ENCODE data around the gene NLRP3.

The NLRP3 gene

GRCh38 chr1:247402120-247402675 lies 13.8 kb upstream of the NLRP3 start:
- no peaks in the 10 kb centered on the region for H3K9me3 ChIP-seq (ENCODE audit: low read depth, low read length)
- H3K27ac ChIP-seq: no peak overlapping the region
- TF ChIP-seq EZH2 (IDR thresholded peaks at IDR 0.05): no peak
- no peak for TF ChIP-seq FOXP2 (optimal IDR thresholded peaks at IDR 0.05; ENCODE audit: control extremely low read depth, extremely low read length, insufficient read depth)
- TF ChIP-seq POLR2AphosphoS5 (IDR thresholded peaks at IDR 0.05; ENCODE audit: borderline replicate concordance, low read depth, low read length): no peak
- DNase-seq (ENCODE audit: low read depth, low spot score): no peak
- H3K9ac ChIP-seq (ENCODE audit: insufficient read length): no peak overlapping the region
- H3K36me3 ChIP-seq (ENCODE audit: insufficient read depth, low read length): no peaks in the 10 kb centered on the region
- H3K4me3 ChIP-seq: no peak overlapping the region

- Histone ChIP-seq H3K36me3 (ENCODE audit: insufficient read depth, low read length) (no peaks in the 10 kb centered on the region), H3K4me3 (no peak overlapping the region), H3K9me3 (ENCODE audit: low read depth, low read length) (no peaks in the 10 kb centered on the region), H3K27ac (no peak overlapping the region), H3K9ac (ENCODE audit: insufficient read length) (no peak overlapping the region)
- no peak for DNase-seq (ENCODE audit: low read depth, low spot score)
- no peak for TF ChIP-seq FOXP2 (optimal IDR thresholded peaks at IDR 0.05; ENCODE audit: control extremely low read depth, extremely low read length, insufficient read depth)
- TF ChIP-seq POLR2AphosphoS5 (IDR thresholded peaks at IDR 0.05; ENCODE audit: borderline replicate concordance, low read depth, low read length): no peak
- TF ChIP-seq EZH2 (IDR thresholded peaks at IDR 0.05): no peak
Measured at GRCh38 chr1:247406014-247406656, 9.8 kb upstream of the NLRP3 start.

GRCh38 chr1:247407180-247407616 lies 8.8 kb upstream of the NLRP3 start:
- DNase-seq (ENCODE audit: low read depth, low spot score): no peak
- Histone ChIP-seq H3K27ac (no peak overlapping the region), H3K9ac (ENCODE audit: insufficient read length) (no peak overlapping the region), H3K36me3 (ENCODE audit: insufficient read depth, low read length) (no peaks in the 10 kb centered on the region), H3K9me3 (ENCODE audit: low read depth, low read length) (no peaks in the 10 kb centered on the region), H3K4me3 (no peak overlapping the region)
- no peak for TF ChIP-seq FOXP2 (optimal IDR thresholded peaks at IDR 0.05; ENCODE audit: control extremely low read depth, extremely low read length, insufficient read depth)

- Histone ChIP-seq H3K9ac (ENCODE audit: insufficient read length) (no peak overlapping the region), H3K9me3 (ENCODE audit: low read depth, low read length) (no peaks in the 10 kb centered on the region), H3K36me3 (ENCODE audit: insufficient read depth, low read length) (no peaks in the 10 kb centered on the region), H3K27ac (no peak overlapping the region), H3K4me3 (no peak overlapping the region)
- TF ChIP-seq FOXP2 (optimal IDR thresholded peaks at IDR 0.05; ENCODE audit: control extremely low read depth, extremely low read length, insufficient read depth) (no peak), EZH2 (IDR thresholded peaks at IDR 0.05) (no peak), POLR2AphosphoS5 (IDR thresholded peaks at IDR 0.05; ENCODE audit: borderline replicate concordance, low read depth, low read length) (no peak)
- DNase-seq (ENCODE audit: low read depth, low spot score): no peak
Measured at GRCh38 chr1:247408100-247408499, 7.9 kb upstream of the NLRP3 start.

GRCh38 chr1:247409869-247410544 lies 6.0 kb upstream of the NLRP3 start:
- no peak for DNase-seq (ENCODE audit: low read depth, low spot score)
- H3K4me3 ChIP-seq: no peak overlapping the region
- H3K9me3 ChIP-seq (ENCODE audit: low read depth, low read length): no peaks in the 10 kb centered on the region
- no peaks in the 10 kb centered on the region for H3K36me3 ChIP-seq (ENCODE audit: insufficient read depth, low read length)
- no peak overlapping the region for H3K27ac ChIP-seq
- no peak for TF ChIP-seq POLR2AphosphoS5 (IDR thresholded peaks at IDR 0.05; ENCODE audit: borderline replicate concordance, low read depth, low read length)
- TF ChIP-seq FOXP2 (optimal IDR thresholded peaks at IDR 0.05; ENCODE audit: control extremely low read depth, extremely low read length, insufficient read depth): no peak
- TF ChIP-seq EZH2 (IDR thresholded peaks at IDR 0.05): no peak
- no peak overlapping the region for H3K9ac ChIP-seq (ENCODE audit: insufficient read length)

GRCh38 chr1:247411621-247412327 lies 4.2 kb upstream of the NLRP3 start:
- TF ChIP-seq POLR2AphosphoS5 (IDR thresholded peaks at IDR 0.05; ENCODE audit: borderline replicate concordance, low read depth, low read length) (no peak), FOXP2 (optimal IDR thresholded peaks at IDR 0.05; ENCODE audit: control extremely low read depth, extremely low read length, insufficient read depth) (no peak), EZH2 (IDR thresholded peaks at IDR 0.05) (no peak)
- H3K9me3 ChIP-seq (ENCODE audit: low read depth, low read length): no peaks in the 10 kb centered on the region
- no peak overlapping the region for H3K4me3 ChIP-seq
- H3K27ac ChIP-seq: no peak overlapping the region
- no peak for DNase-seq (ENCODE audit: low read depth, low spot score)
- no peak overlapping the region for H3K9ac ChIP-seq (ENCODE audit: insufficient read length)
- H3K36me3 ChIP-seq (ENCODE audit: insufficient read depth, low read length): no peaks in the 10 kb centered on the region

GRCh38 chr1:247417831-247418230 lies 1.9 kb downstream of the NLRP3 start:
- no peak overlapping the region for H3K4me3 ChIP-seq
- H3K36me3 ChIP-seq (ENCODE audit: insufficient read depth, low read length): no peaks in the 10 kb centered on the region
- TF ChIP-seq POLR2AphosphoS5 (IDR thresholded peaks at IDR 0.05; ENCODE audit: borderline replicate concordance, low read depth, low read length) (no peak), FOXP2 (optimal IDR thresholded peaks at IDR 0.05; ENCODE audit: control extremely low read depth, extremely low read length, insufficient read depth) (no peak), EZH2 (IDR thresholded peaks at IDR 0.05) (no peak)
- DNase-seq (ENCODE audit: low read depth, low spot score): no peak
- H3K9ac ChIP-seq (ENCODE audit: insufficient read length): no peak overlapping the region
- H3K9me3 ChIP-seq (ENCODE audit: low read depth, low read length): no peaks in the 10 kb centered on the region
- no peak overlapping the region for H3K27ac ChIP-seq

GRCh38 chr1:247419336-247419735 lies 3.4 kb downstream of the NLRP3 start:
- no peak for DNase-seq (ENCODE audit: low read depth, low spot score)
- H3K4me3 ChIP-seq: no peak overlapping the region
- no peak overlapping the region for H3K9ac ChIP-seq (ENCODE audit: insufficient read length)
- no peaks in the 10 kb centered on the region for H3K36me3 ChIP-seq (ENCODE audit: insufficient read depth, low read length)
- TF ChIP-seq EZH2 (IDR thresholded peaks at IDR 0.05): no peak
- no peak for TF ChIP-seq POLR2AphosphoS5 (IDR thresholded peaks at IDR 0.05; ENCODE audit: borderline replicate concordance, low read depth, low read length)
- TF ChIP-seq FOXP2 (optimal IDR thresholded peaks at IDR 0.05; ENCODE audit: control extremely low read depth, extremely low read length, insufficient read depth): no peak
- H3K9me3 ChIP-seq (ENCODE audit: low read depth, low read length): no peaks in the 10 kb centered on the region
- no peak overlapping the region for H3K27ac ChIP-seq
